Measurements from ENCODE around the gene FBLN1. TPM values are rescaled to one million over a fixed set of nuclear protein-coding genes. Genes with fewer than 3 reads are reported as not detected.

Gene FBLN1
- total and polyA plus RNA-seq, 4 experiments from 2014 or later = not detected

- Histone ChIP-seq H3K9me3 (ENCODE audit: control insufficient read depth in 1 of 2, low read length in 2 of 2) (no peaks in the 10 kb centered on the region), H3K27ac (ENCODE audit: low read depth, low read length) (no peak overlapping the region), H3K36me3 (ENCODE audit: insufficient read depth, low read length) (no peaks in the 10 kb centered on the region), H3K27me3 (ENCODE audit: insufficient read depth, low read length) (no peaks in the 10 kb centered on the region), H3K4me1 (ENCODE audit: insufficient read depth, low read length) (peaks cover 18% of the 10 kb centered on the region), H3K4me3 (ENCODE audit: low read length in 2 of 2) (no peak overlapping the region)
- peaks cover 0 to 7% of the 10 kb centered on the region in 2 donors for H3K27me3 Mint-ChIP-seq
- peaks cover 0 to 1% of the 10 kb centered on the region in 2 donors for H3K36me3 Mint-ChIP-seq
- ChIA-PET CTCF (ENCODE audit: partially characterized antibody) (interaction anchor here (0.5 kb wide), 1 partner anchor 805 kb away, joined by 4 read pairs; no protein-coding TSS in a partner anchor), POLR2A (ENCODE audit: partially characterized antibody) (no interaction called here)
- DNase-seq = no peak
- peaks cover 6 to 18% (median 10%) of the 10 kb centered on the region in 4 donors for H3K4me1 Mint-ChIP-seq
- peaks cover 0 to 7% (median 2%) of the 10 kb centered on the region in 8 donors for H3K9me3 Mint-ChIP-seq
- H3K27ac Mint-ChIP-seq = no peak overlapping the region
- H3K4me3 Mint-ChIP-seq = no peak overlapping the region
- intact Hi-C loops (cut with micrococcal nuclease) = no loop called here
These were observed 76.6 kb downstream of the FBLN1 start for GRCh38 chr22:45579306-45579705.

- no peak overlapping the region for H3K27ac ChIP-seq (ENCODE audit: low read depth, low read length)
- Mint-ChIP-seq H3K4me3 (no peak overlapping the region), H3K27ac (no peak overlapping the region), H3K27me3 (peaks cover 0 to 7% of the 10 kb centered on the region in 2 donors), H3K9me3 (peaks cover 0 to 7% (median 2%) of the 10 kb centered on the region in 8 donors), H3K4me1 (peaks cover 6 to 18% (median 10%) of the 10 kb centered on the region in 4 donors), H3K36me3 (peaks cover 0 to 1% of the 10 kb centered on the region in 2 donors)
- CTCF ChIA-PET (ENCODE audit: partially characterized antibody) = interaction anchor here (1.0 kb wide), 1 partner anchor 39 kb away, joined by 3 read pairs; no protein-coding TSS in a partner anchor
- no peaks in the 10 kb centered on the region for H3K36me3 ChIP-seq (ENCODE audit: insufficient read depth, low read length)
- H3K4me1 ChIP-seq (ENCODE audit: insufficient read depth, low read length) = peaks cover 18% of the 10 kb centered on the region
- H3K4me3 ChIP-seq (ENCODE audit: low read length in 2 of 2) = no peak overlapping the region
- intact Hi-C loops (cut with micrococcal nuclease) = no loop called here
- H3K9me3 ChIP-seq (ENCODE audit: control insufficient read depth in 1 of 2, low read length in 2 of 2) = no peaks in the 10 kb centered on the region
- H3K27me3 ChIP-seq (ENCODE audit: insufficient read depth, low read length) = no peaks in the 10 kb centered on the region
- POLR2A ChIA-PET (ENCODE audit: partially characterized antibody) = no interaction called here
- DNase-seq = no peak
These were observed 77.4 kb downstream of the FBLN1 start for GRCh38 chr22:45579806-45580725.

DNA sequence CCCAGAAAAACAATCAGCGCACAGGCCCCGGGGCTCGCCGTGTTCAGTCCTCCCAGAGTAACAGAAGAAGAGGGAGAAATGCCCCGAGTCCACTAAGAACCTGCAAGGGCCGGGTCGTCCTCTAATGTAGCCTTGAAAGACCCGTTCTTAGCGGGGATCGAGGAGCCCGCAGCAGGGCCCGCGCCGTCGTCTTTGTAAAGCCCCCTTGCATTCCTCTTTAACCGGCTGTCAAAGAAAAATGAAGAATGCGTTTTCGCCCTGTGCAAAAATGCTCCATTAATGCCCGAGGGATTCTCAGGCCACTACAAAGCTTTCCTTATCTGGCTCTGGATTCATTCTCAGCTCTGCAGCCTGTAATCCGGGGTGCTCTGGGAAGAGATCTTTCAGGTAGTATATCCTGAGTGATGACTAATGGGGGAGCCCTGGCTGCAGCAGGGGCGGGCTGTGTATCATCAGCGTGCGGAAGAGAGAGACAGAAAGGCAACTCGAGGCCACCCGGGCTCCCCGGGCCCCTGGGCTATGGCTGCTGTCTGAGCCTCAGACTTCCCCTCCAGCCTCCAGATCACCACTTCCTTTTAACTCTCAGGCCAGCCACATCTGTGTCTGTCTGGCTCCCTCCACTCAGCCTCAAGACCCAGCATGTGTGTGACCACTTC, 78.2 kb downstream of the FBLN1 start:
- Histone ChIP-seq H3K4me1 (ENCODE audit: insufficient read depth, low read length) (peaks cover 18% of the 10 kb centered on the region), H3K27me3 (ENCODE audit: insufficient read depth, low read length) (no peaks in the 10 kb centered on the region), H3K27ac (ENCODE audit: low read depth, low read length) (no peak overlapping the region), H3K9me3 (ENCODE audit: control insufficient read depth in 1 of 2, low read length in 2 of 2) (no peaks in the 10 kb centered on the region), H3K4me3 (ENCODE audit: low read length in 2 of 2) (no peak overlapping the region), H3K36me3 (ENCODE audit: insufficient read depth, low read length) (no peaks in the 10 kb centered on the region)
- no peak for DNase-seq
- H3K4me3 Mint-ChIP-seq = no peak overlapping the region
- no peak overlapping the region for H3K27ac Mint-ChIP-seq
- H3K27me3 Mint-ChIP-seq = peaks cover 0 to 7% of the 10 kb centered on the region in 2 donors
- peaks cover 0 to 1% of the 10 kb centered on the region in 2 donors for H3K36me3 Mint-ChIP-seq
- H3K4me1 Mint-ChIP-seq = peaks cover 6 to 18% (median 10%) of the 10 kb centered on the region in 4 donors
- intact Hi-C loops (cut with micrococcal nuclease) = no loop called here
- POLR2A ChIA-PET (ENCODE audit: partially characterized antibody) = no interaction called here
- H3K9me3 Mint-ChIP-seq = peaks cover 0 to 7% (median 2%) of the 10 kb centered on the region in 8 donors
- CTCF ChIA-PET (ENCODE audit: partially characterized antibody) = interaction anchor here (1.0 kb wide), 1 partner anchor 38 kb away, joined by 3 read pairs; no protein-coding TSS in a partner anchor

DNA sequence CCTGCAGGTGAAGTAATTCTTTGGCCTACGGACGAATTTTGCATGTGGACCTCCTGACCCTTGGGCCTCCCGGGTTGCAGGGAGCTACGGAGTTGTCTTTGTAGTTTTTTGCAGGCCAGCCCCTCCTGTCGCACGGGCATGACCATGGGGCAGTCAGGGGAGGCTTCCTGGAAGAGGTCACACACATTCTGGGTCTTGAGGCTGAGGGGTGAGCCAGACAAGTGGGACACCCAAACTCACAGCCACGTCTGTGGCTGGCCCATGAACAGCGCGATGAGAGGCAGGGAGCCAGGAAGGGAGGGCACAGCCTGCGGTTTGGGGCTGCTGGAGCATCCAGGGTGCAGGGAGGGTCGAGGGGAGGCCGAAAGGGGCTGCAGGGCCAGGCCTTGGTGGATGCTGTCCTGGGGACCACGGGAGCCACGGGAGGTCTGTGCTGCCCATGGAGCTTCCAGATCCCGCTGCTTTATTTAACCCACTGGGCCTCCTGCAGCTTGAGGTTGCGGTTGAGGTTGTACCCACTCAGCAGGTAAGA, 78.9 kb downstream of the FBLN1 start:
- Histone ChIP-seq H3K4me3 (ENCODE audit: low read length in 2 of 2) (no peak overlapping the region), H3K27me3 (ENCODE audit: insufficient read depth, low read length) (no peaks in the 10 kb centered on the region), H3K36me3 (ENCODE audit: insufficient read depth, low read length) (no peaks in the 10 kb centered on the region), H3K4me1 (ENCODE audit: insufficient read depth, low read length) (peaks cover 18% of the 10 kb centered on the region), H3K9me3 (ENCODE audit: control insufficient read depth in 1 of 2, low read length in 2 of 2) (no peaks in the 10 kb centered on the region), H3K27ac (ENCODE audit: low read depth, low read length) (no peak overlapping the region)
- peaks cover 0 to 5% of the 10 kb centered on the region in 2 donors for H3K27me3 Mint-ChIP-seq
- intact Hi-C loops (cut with micrococcal nuclease) = no loop called here
- H3K4me3 Mint-ChIP-seq = no peak overlapping the region
- H3K4me1 Mint-ChIP-seq = peaks cover 6 to 18% (median 10%) of the 10 kb centered on the region in 4 donors
- H3K9me3 Mint-ChIP-seq = peaks cover 0 to 7% (median 2%) of the 10 kb centered on the region in 8 donors
- ChIA-PET POLR2A (ENCODE audit: partially characterized antibody) (no interaction called here), CTCF (ENCODE audit: partially characterized antibody) (no interaction called here)
- H3K36me3 Mint-ChIP-seq = peaks cover 0 to 1% of the 10 kb centered on the region in 2 donors
- no peak for DNase-seq
- H3K27ac Mint-ChIP-seq = no peak overlapping the region

DNA sequence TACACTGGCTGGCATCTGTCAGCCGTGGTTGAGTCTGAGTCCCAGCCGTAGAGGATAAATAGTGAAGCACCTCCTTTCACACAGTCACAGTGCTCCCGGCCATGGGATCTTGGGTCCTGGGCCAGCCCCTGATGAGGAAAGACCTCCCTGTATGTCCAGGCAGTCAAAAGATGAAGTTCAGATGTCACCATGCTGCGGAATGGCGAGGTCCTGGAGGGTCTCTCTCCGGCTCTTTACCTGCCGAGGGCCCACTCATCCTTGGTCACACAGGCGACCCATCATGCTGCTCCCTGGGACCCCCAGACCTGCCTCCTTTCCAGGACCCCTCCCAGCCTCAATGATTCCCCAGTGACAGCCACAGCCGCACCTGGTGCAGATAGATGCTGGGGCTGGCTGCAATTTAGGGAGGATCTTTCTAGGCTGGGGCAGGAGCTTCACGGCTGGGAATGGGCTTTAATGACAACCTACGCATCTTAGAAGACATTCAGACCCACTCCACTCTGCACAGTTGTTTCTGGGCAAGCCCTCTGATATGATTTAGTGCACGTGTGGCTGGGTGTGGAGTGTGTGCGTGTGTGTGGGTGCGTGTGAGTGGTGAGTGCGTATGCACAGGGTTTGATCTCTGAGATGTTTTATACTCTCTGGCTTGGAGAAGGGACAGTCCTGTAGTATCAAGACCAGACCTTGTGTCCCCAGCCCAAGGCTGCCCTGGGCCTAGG, 79.7 kb downstream of the FBLN1 start:
- POLR2A ChIA-PET (ENCODE audit: partially characterized antibody) = no interaction called here
- Histone ChIP-seq H3K4me1 (ENCODE audit: insufficient read depth, low read length) (peaks cover 18% of the 10 kb centered on the region), H3K36me3 (ENCODE audit: insufficient read depth, low read length) (no peaks in the 10 kb centered on the region), H3K4me3 (ENCODE audit: low read length in 2 of 2) (no peak overlapping the region), H3K9me3 (ENCODE audit: control insufficient read depth in 1 of 2, low read length in 2 of 2) (no peaks in the 10 kb centered on the region), H3K27ac (ENCODE audit: low read depth, low read length) (no peak overlapping the region), H3K27me3 (ENCODE audit: insufficient read depth, low read length) (no peaks in the 10 kb centered on the region)
- Mint-ChIP-seq H3K4me3 (no peak overlapping the region), H3K36me3 (peaks cover 0 to 1% of the 10 kb centered on the region in 2 donors), H3K4me1 (peaks cover 6 to 18% (median 10%) of the 10 kb centered on the region in 4 donors), H3K27ac (no peak overlapping the region), H3K27me3 (peaks cover 0 to 6% of the 10 kb centered on the region in 2 donors), H3K9me3 (peaks cover 0 to 7% (median 2%) of the 10 kb centered on the region in 8 donors)
- no peak for DNase-seq
- intact Hi-C loops (cut with micrococcal nuclease) = no loop called here
- CTCF ChIA-PET (ENCODE audit: partially characterized antibody) = interaction anchor here (0.8 kb wide), 1 partner anchor 9 kb away, joined by 3 read pairs; no protein-coding TSS in a partner anchor

GRCh38 chr22:45582955-45583320, 80.3 kb downstream of the FBLN1 start:
- H3K9me3 ChIP-seq (ENCODE audit: control insufficient read depth in 1 of 2, low read length in 2 of 2) = no peaks in the 10 kb centered on the region
- no peak overlapping the region for H3K4me3 ChIP-seq (ENCODE audit: low read length in 2 of 2)
- Mint-ChIP-seq H3K4me3 (peak overlapping the region in 1 of 8 donors; percentile 22), H3K9me3 (peaks cover 0 to 7% (median 2%) of the 10 kb centered on the region in 8 donors), H3K27ac (peak overlapping the region in 3 of 7 donors; percentile 52 to 93 (median 64)), H3K4me1 (peaks cover 6 to 16% (median 10%) of the 10 kb centered on the region in 4 donors), H3K36me3 (peaks cover 0 to 1% of the 10 kb centered on the region in 2 donors), H3K27me3 (peaks cover 4 to 6% of the 10 kb centered on the region in 2 donors)
- no peaks in the 10 kb centered on the region for H3K27me3 ChIP-seq (ENCODE audit: insufficient read depth, low read length)
- CTCF ChIA-PET (ENCODE audit: partially characterized antibody) = interaction anchor here (0.8 kb wide), 1 partner anchor 9 kb away, joined by 3 read pairs; no protein-coding TSS in a partner anchor
- no peaks in the 10 kb centered on the region for H3K36me3 ChIP-seq (ENCODE audit: insufficient read depth, low read length)
- no peak for DNase-seq
- intact Hi-C loops (cut with micrococcal nuclease) = no loop called here
- no peak overlapping the region for H3K27ac ChIP-seq (ENCODE audit: low read depth, low read length)
- POLR2A ChIA-PET (ENCODE audit: partially characterized antibody) = no interaction called here
- H3K4me1 ChIP-seq (ENCODE audit: insufficient read depth, low read length) = peaks cover 14% of the 10 kb centered on the region

Measured in CD4-positive, alpha-beta memory T cell (primary cell).